HG02970 (cell line): ENCODE data around the gene ITPK1.
A peak's percentile ranks its signal among the peaks of the same experiment; 100 is the strongest.

ENCODE experiments used
- ATAC-seq: cut with Tn5 transposase; IDR thresholded peaks from one replicate; pipeline ENCODE4 v1.9.1; 2021; ENCODE audit warnings: mild to moderate bottlenecking, moderate library complexity, moderate number of reproducible peaks; ENCODE audit not compliant: unreplicated experiment, low FRiP score

The ITPK1 gene

GRCh38 chr14:93086441-93087055, 29.2 kb downstream of the ITPK1 start:
- ATAC-seq = peak; percentile 47

- peak; percentile 3 for ATAC-seq
These were observed 29.8 kb downstream of the ITPK1 start for GRCh38 chr14:93085911-93086310.

- ATAC-seq = no peak
These were observed 30.6 kb downstream of the ITPK1 start for GRCh38 chr14:93084866-93085857.

- ATAC-seq = no peak
These were observed 31.3 kb downstream of the ITPK1 start for GRCh38 chr14:93084402-93084801.

- ATAC-seq = no peak
These were observed 31.8 kb downstream of the ITPK1 start for GRCh38 chr14:93083917-93084316.

- ATAC-seq = no peak
These were observed 33.1 kb downstream of the ITPK1 start for GRCh38 chr14:93082576-93083001.

GRCh38 chr14:93081876-93082570, 33.7 kb downstream of the ITPK1 start:
- no peak for ATAC-seq

- no peak for ATAC-seq
These were observed 35.8 kb downstream of the ITPK1 start for GRCh38 chr14:93079865-93080403.

GRCh38 chr14:93079321-93079720, 36.4 kb downstream of the ITPK1 start:
- no peak for ATAC-seq

- no peak for ATAC-seq
These were observed 36.9 kb downstream of the ITPK1 start for GRCh38 chr14:93078870-93079269.

GRCh38 chr14:93076755-93077154, 39.0 kb downstream of the ITPK1 start:
- no peak for ATAC-seq

GRCh38 chr14:93075891-93076290, 39.8 kb downstream of the ITPK1 start:
- ATAC-seq = no peak

GRCh38 chr14:93073910-93074769, 41.6 kb downstream of the ITPK1 start:
- no peak for ATAC-seq

GRCh38 chr14:93073358-93073707, 42.4 kb downstream of the ITPK1 start:
- no peak for ATAC-seq

GRCh38 chr14:93072659-93073357, 42.9 kb downstream of the ITPK1 start:
- no peak for ATAC-seq

- ATAC-seq = no peak
These were observed 47.0 kb downstream of the ITPK1 start for GRCh38 chr14:93068711-93069110.

GRCh38 chr14:93067088-93067487, 48.6 kb downstream of the ITPK1 start:
- no peak for ATAC-seq

- no peak for ATAC-seq
These were observed 50.4 kb downstream of the ITPK1 start for GRCh38 chr14:93065272-93065730.
